HG03280 (cell line): ENCODE measurements around the gene SPR.
A peak's percentile ranks its signal among the peaks of the same experiment; 100 is the strongest.
"Not testable (repeated sequence)": the region's sequence is repeated elsewhere in the genome, so short reads cannot be mapped to it uniquely, and the experiment has no call there.

Source experiments
- ATAC-seq: cut with Tn5 transposase; IDR thresholded peaks from one replicate; pipeline ENCODE4 v1.9.1; 2021; ENCODE audit warnings: mild to moderate bottlenecking, moderate library complexity; ENCODE audit not compliant: unreplicated experiment

Gene SPR

DNA sequence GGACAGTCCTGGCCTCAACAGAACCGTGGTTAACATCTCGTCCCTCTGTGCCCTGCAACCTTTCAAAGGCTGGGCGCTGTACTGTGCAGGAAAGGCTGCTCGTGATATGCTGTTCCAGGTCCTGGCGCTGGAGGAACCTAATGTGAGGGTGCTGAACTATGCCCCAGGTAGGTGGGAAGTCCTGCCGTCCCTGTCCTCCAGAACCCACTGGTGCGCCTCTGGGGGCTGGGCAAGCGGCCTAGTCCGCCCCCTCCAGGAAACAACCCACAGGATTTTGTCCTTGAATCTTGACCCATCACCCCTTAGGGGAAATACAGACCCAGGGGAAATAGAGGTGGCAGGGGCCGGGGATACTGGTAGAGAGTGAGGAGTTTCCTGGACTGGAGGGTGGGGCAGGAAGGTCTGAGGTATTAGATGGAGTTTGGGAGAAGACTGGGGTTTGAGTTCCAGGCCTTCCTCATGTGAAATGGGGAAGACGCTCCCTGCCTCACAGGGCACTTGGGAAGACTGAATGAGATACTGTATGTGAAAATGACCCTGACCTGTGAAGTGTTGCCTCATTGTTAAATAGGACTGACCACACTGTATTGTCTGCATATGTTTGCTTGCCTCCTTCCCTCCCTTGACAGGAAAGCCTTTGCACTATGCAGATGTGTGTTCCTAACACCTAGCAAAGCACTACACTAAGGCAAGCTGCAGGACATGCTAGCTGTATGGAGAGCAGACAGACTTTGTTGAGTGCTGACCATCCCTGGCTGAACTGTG, 1.4 kb downstream of the SPR start:
- ATAC-seq: no peak

DNA sequence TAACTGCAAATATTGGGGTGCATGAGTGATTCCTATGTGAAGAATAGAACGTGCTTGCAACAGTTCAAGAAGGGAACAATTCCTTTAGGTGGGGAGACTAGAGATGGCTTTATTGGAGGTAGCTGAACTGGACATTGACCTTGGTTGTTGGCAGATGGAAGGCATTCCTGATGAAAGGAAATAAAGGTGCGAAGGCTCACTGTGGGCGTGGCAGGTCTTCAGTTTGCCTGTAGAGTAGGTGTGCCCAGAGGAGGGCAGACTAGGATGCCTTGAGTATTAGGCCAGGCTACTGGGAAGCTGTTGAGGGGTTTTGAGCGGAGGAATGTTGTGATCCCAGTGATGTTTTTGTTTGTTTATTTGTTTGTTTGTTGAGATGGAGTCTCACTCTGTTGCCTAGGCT, 2.8 kb downstream of the SPR start:
- ATAC-seq: no peak

DNA sequence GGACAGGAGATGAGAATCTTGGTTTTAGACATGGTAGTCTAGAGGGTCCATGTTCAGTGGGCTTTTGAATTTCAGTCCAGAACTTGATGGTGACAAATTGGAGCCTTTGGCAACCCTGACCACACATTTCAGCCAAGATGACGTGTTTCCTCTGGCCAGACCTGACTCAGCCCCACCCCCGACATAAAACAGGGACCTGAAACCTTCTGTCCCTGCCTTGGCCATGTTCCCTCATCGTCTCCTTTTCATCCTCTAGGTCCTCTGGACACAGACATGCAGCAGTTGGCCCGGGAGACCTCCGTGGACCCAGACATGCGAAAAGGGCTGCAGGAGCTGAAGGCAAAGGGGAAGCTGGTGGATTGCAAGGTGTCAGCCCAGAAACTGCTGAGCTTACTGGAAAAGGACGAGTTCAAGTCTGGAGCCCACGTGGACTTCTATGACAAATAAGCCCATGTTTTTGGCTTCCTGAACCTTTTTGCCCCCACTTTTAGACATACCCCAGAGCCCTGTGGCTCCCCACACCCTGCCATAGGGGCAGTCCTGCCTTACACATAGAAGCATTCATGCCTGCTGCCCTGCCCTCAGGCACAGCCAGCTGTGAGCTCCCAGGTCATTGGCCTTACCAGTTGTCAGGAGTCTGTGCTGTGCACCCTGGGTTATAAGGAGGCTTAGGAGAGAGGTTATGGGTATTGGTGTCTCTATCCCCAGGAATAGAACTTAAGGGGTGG, 4.0 kb downstream of the SPR start:
- ATAC-seq: no peak

DNA sequence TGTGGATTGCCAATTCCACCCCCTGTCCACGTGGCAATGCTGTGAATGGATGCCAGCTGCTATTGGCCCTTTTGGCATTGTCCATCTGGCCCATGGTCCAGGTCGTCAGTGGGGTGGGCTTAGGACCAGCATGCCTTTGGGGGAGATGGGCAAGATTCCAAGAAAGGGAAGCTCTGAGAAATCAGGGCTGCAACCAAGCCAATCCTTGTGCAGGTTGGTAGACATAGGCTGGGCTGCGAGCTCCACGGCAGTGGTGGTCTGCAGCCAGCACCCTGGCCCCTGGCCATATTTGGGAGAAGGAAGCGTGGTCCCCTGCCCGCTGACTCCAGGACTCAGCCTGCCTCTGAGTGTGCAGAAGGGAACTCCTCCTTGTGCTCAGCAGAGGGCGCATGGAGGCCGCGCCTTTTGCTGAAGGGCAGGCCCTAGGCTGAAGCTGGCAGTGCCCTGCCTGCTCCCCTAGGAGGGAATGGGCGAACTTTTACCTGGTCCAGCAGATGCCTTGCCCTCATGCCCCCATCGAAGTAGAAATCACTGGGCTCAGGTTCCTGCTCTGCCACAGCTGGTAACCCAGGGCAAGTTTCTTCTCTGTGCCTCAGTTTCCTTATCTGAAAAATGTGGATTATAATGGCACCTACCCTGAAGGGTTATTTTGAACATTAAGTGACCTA, 5.4 kb downstream of the SPR start:
- ATAC-seq: peak; percentile 45

DNA sequence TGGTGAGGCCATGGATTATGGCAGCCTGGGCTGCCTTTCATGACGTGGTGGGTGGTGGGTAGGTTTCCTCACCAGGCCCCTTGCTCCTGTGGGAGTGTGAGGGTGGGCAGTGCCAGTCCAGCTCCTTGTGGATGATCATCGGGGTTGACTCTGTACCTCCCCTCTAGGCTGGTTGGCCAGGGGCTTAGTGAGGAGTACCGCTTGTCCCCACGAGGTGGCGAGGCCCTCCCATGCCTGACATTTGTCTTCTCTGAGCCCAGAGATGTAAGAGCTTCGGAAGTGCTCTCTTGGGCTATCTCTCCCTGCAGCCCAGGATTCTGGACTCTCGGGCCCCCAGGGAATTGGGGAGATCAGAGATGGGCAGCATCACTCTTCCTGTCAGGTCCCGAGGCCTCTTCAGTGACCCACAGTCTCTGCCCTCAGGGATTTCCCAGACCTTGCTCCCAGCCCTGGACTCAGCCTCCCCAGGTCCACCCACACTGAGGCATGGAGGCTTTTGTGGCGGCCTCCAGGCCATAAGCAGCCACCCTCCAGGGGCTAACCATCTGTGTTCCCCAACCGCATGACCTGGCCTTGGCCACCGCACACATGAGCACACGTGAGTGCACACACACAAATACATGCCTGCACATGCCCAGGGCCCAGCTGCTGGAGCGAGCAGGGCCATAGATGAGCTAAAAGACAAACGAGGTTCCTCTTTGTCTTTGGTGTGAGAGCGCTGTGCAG, 6.5 kb downstream of the SPR start:
- peak; percentile 70 for ATAC-seq

DNA sequence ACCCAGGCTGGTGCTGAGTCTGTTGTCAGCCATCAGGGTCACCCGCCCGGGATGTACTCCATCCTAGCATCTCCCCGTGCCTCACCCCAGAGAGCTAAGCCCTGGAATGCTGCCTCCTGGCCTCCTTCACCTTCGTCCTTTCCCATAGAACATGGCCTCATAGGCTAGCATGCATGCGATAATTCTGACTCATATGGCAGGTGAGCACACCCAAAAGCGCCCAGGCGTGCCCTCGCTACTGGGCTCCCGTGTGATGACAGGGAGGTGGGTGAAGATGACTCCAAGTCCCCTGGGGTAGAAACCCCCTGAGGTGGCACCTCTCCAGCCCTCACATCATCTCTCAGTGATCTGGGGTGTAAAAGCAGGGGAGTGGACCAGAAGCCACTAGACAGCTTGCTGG, 7.3 kb downstream of the SPR start:
- ATAC-seq: no peak

DNA sequence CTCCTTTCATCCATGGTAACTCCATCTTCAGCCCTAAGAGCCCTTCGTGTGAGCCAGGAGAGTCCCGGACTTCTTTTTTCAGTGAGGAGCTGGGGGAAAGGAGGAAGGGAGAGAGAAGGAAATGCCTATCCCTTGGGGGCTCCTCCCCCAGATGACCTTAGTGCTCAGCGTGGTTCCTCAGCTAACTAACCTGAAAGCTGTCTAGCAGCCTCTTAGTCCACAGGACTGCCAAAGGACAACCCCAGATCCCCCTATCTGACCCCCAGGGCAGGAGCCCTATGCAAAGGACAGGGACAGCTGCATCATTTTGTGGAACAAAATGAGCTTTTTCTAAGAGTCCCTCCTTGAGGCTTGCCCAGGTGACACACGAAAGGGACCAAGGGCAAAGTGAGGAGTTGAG, 7.9 kb downstream of the SPR start:
- no peak for ATAC-seq

DNA sequence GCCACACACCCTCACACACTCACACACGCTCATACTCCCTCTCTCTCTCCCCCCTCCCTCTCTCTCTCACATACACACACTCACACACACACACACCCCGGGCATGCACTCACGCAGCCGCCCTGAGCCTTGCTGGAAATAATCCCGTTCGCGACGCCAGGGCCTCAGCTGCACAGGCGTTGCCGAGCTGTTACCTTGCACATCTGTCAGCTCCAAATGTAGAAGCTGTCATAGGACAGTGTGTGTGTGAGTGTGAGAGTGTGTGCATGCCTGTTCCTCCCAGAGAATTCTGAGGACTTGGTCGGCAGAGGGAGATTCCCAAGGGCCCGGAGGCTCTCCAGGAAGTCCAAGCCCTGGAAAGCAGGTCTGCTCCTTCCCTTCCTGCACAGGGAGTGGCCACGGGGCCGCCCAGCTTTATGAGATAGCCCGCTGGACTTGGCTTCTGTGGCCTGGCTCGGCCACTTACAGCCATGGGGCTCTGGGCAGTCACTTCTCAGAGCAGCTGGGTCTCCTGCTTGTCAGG, 8.6 kb downstream of the SPR start:
- ATAC-seq: no peak

DNA sequence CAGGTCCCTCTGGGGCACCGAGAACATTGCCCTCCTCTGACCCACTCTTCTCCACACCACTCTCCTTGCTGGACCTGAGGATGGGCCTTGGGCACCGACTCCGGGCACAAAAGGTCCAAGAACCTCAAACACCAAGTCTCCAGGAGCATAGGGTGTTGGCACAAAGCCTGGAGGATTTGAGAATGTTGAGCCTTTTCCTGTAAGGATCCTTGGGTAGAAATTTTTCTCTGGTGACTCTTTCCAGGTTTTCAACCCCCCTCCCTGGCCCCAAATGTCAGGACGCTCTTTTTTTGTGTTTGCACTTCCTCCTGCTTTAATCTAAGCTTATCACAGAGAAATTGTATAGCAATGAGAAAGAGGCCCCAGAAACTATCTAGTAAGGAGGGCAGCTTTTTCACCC, 9.2 kb downstream of the SPR start:
- ATAC-seq: no peak

DNA sequence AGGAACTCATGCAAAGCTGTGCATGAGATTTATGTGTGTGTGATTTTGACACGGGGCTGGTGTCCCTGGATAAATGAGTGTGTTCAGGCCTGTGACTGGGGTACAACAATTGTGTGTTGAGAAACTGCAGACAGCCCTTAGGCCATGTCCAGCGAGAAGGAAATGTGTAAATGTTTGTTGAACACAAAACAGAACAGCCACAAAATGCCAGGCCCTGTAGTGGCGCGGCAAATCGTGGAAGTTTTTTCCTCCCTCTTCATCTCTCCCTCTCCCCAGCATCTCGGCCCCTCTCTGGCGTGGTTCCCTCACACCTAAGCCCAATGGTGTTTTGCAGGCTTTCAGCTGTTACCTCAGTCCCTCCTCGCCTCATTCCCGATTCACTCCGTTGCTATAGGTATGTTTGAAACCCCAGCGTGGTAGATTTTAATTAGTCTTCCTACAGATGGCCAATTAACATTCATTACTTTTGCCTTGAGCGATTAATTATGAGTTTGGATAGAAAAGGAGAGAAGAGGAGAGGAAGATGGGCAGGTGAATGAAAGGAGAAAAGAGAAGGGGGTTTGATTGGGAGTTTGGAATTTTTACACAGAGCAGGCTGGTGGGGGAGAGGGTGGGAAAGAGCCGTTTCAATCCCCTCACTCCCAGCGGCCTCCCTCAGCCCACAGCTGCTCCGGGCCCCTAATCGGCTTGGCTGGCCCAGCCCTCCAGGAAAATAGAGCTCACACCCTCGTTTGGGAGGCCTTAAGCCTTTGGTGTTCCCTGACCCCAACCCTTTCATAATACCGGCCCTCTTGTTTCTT, 10.8 kb downstream of the SPR start:
- ATAC-seq: no peak

DNA sequence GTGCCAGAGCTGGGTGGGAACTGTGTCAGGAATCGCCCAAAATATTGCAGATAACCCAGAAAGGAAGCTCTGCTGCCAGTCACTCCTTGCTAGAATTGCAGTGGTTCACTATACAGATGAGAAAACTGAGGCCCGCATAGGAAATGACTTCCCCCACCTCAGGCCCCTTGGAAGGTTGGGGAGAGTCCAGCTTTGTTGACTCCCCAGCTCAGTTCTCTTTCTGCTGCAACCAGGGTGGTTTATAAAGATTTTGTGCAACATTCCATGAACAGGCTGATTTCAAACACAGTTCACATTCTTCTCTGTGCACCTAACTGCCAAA, 11.3 kb downstream of the SPR start:
- ATAC-seq: no peak

DNA sequence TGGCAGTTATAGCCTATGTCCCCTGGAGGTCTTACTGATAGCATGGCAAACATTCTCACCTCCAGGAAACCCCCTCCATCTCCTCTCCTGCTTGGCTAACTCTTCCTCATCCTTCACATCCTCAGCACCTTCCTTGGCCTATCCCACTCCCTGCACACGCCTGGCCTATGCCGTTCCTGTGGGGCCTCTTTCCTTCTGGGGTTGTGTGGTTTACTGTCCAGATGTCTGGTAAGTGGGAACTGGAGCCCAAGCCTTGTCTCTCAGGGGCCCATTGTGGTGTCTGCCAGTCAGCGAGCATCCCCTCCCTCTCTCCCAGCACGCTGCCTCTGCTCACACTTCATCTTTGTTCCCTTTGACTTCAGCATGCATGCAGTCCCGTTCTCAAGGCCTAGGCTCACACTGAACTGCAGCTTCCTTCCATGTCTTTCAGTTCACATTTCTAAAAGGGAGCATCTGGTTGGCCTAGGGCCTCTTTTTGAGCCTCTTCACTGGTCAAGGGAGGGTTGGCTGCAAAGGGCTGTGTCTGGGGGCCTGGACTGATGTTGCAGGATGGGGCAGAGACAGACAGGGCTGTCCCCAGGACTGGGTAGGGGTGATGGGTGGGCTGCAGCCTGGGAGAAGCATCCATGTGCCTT, 13.1 kb downstream of the SPR start:
- no peak for ATAC-seq

DNA sequence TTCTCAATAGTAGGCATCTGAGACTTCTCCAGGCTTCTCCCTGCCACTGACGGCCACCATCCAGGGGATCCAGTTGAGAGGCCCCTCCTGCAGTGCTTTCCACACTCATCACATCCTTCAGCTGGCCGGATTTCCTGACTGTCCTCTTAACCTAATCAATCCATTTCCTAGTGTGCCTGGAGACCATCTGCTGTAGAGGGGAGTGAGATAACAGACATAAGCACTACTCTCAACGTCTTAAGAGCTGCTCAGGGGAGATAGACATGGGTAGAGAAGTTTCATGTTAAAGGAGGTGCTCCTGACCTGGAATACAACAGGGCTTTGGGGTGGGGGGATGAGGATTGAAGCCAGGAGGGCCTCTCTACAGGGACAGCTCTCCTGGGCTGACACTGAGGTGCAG, 14.2 kb downstream of the SPR start:
- no peak for ATAC-seq

DNA sequence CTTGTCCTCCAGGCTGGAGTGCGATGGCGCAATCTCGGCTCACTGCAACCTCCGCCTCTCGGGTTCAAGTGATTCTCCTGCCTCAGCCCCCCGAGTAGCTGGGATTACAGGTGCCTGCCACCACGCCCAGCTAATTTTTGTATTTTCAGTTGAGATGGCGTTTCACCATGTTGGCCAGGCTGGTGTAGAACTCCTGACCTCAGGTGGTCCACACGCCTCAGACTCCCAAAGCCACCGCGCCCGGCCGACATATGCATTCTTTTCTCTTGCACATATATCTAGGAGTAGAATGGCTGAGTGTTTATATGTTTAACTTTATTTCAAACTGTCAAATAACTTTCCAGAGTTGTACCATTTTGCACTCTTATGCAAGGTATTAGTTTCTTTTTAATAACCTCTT, 20.2 kb downstream of the SPR start:
- ATAC-seq: not testable (repeated sequence)

DNA sequence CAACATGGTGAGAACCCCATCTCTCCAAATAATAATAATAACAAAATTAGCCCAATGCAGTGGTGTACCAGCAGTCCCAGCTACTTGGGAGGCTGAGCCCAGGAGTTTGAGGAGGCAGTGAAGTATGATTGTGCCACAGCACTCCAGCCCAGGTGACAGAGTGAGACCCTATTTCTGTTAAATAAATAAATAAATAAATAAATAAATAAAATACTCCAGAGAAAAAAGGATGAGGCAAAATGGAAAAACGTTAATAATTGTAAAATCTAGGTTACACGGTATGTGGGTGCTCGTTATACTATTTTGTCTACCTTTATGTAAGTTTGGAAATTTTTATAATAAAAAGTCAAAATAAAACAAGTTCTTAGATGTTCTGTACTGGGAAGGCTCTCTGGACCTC, 21.5 kb downstream of the SPR start:
- ATAC-seq: no peak

DNA sequence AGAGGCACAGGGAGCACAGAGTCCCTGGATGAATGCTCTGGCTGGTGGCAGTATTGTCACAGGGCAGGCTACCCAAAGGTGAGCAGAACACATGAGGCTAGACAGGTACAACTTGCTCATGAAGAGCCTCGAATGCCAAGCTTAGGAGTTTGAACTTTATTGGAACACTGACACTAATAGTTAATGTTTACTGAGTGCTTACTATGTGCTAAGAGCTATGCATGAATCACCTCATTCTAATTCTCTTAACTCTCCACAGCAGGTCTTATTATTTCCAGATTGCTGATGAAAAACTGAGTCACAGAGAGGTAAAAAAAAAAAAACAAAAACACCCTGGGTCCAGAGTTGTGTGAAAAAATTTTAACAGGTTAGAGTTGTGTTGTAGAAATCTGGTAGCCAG, 24.0 kb downstream of the SPR start:
- no peak for ATAC-seq

DNA sequence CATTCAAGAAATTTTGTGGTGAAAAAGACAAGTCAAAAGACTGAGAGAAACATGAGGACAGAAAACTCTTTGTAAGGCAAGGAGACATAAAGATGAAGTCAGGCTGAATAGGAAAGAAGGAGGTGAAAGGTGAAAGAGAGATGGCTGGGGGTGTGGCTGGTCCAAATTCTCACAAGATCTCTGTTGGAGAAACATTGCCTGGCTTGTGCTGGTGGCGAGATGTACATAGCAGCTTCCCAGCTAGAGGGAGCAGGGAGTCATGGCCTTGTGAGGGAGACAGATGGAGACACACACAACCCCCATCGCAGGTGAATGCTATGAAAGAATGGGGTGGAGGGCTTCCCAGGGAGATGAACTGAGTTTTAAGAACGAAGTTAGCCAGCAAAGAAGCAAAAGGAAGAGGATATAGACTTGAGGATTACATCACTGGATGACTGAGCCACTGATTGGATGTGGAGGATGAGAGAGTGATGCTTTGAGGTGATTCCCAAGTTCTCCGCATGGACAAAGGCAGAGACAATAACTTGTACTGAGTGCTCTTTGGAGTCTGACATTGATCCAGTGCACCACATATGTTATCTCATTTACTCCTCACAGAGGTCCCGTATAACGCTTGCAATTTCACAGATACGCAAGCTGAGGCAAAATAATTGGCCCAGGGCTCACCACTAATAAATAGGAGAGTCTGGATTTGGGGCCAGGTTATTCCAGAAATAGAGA, 26.4 kb downstream of the SPR start:
- no peak for ATAC-seq

DNA sequence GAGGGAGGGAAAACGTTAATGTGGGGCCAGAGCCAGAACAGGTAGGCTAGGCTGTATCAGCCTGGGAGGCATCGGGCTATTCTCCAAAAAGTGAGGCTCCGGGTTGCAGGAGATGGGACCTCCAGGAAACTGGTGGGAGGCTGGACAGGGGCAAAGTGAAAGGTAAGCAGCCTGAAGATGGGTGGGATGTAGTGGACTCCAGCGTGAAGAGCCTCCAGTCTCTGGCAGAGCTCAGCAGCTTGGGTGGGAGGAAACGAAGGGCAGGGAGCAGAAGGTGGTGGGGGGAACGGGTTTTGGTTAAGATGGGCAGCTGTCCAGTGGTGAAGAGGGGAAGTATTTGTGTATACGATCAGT, 27.0 kb downstream of the SPR start:
- no peak for ATAC-seq

DNA sequence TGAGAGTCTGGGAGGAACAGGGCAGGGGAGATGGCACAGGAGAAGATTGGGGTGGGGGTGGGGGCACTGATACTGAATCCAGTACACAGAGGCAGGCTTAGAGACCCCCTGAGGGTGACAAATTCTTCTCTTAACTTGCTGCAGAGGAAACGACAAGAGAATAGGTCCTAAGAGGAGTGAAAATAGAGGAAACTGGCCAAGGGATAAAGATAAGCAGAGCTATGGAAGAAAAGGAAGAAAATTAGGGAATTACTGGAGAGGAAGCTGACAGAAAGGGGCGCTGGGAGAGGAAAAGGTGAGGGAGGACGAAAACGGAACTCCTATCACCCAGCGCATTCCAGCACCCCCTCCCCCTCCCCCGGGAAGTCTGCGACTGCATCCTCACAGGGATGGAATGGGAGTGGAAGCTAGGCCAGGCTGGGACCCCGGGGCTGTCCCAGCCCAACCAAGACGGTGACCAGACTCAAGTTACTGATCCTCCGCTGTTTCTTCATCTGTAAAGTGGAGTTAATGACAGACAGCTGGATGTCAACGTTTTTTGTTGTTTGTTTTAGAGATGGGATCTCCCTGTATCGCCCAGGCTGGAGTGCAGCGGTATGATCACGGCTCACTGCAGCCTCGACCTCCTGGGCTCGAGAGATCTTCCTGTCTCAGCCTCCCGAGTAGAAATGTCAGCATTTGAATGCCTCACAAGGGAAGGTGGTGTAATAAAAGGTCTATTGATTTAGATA, 27.5 kb downstream of the SPR start:
- no peak for ATAC-seq
